Fibroblast of mammary gland (primary cell): ENCODE results near the gene AK3.
"Not testable (repeated sequence)": the region's sequence is repeated elsewhere in the genome, so short reads cannot be mapped to it uniquely, and the experiment has no call there.

Source experiments
- DNase-seq: peaks from one replicate; pipeline ENCODE4 v3.0.0-alpha.2; 2010; ENCODE audit warnings: low read depth
- H3K4me3 ChIP-seq: 2 replicates; pipeline ENCODE4 v1.5.1; 2011; ENCODE audit warnings: low read depth, mild to moderate bottlenecking, low read length, moderate library complexity; ENCODE audit not compliant: control insufficient read depth
- TF ChIP-seq, protein P1 (sequence below): conservative IDR thresholded peaks from 2 replicates; pipeline ENCODE4 v1.5.1; 2011; ENCODE audit warnings: low read depth, low read length, inconsistent platforms; ENCODE audit not compliant: control insufficient read depth, insufficient read depth

Gene AK3

DNA sequence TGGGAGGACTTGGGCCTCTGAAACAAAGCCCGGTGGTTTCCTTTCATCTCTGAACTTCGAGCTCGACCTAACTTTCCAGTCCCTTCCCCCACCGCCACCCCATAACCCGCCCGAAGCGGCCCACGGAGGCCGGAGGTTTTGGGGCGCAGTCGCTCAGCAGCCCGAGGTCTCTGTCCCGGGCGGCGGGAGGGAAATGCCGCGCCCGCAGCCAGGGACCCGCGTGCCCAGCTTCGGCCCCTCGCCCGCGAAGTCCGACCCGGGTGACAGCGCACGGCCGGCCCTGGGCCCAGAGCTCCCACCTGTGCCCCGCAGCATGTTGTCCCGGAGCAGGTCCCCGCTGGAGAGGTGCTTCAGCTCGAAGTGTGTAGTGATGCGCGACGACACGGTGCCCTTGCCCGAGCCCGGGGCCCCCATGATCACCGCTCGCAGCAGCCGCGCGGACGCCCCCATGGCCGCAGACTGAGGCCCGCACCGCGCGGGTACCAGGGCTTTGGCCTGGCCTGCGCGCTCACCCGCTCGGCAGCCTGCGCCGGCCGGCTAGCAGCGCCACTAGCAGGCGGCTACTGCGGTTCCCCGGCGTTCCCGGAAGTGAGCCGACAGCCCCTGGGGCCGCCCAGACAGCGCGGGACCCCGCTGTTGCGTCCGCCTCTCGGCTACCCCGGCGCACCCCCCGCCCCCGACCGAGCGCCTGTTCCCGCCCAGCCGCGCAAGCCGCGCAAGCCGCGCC lies at the start of gene AK3:
Gene AK3 (minus strand): TSS at position 565 of the 727 bp plus-strand sequence. CDS start 115 bp downstream, at position 450.
- DNase-seq, result peak; percentile 73
- TF ChIP-seq, protein P1, sequence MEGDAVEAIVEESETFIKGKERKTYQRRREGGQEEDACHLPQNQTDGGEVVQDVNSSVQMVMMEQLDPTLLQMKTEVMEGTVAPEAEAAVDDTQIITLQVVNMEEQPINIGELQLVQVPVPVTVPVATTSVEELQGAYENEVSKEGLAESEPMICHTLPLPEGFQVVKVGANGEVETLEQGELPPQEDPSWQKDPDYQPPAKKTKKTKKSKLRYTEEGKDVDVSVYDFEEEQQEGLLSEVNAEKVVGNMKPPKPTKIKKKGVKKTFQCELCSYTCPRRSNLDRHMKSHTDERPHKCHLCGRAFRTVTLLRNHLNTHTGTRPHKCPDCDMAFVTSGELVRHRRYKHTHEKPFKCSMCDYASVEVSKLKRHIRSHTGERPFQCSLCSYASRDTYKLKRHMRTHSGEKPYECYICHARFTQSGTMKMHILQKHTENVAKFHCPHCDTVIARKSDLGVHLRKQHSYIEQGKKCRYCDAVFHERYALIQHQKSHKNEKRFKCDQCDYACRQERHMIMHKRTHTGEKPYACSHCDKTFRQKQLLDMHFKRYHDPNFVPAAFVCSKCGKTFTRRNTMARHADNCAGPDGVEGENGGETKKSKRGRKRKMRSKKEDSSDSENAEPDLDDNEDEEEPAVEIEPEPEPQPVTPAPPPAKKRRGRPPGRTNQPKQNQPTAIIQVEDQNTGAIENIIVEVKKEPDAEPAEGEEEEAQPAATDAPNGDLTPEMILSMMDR, result no peak

DNA sequence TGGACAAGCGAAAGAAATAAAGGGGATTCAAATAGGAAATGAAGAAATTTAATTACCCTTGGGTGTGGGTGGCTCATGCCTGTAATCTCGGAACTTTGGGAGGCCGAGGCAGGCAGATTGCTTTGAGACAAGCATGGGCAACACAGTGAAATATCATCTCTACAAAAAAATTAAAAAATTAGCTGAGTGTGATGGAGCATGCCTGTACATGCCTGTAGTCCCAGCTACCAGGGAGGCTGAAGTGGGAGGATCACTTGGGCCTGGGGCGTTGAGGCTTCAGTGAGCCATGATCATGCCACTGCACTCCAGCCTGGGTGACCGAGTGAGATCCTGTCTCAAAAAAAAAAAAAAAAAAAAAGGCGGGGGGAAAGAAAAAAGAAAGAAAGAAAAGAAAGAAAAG lies 47.7 kb upstream of the AK3 start:
- TF ChIP-seq, protein P1, result no peak
- no peak overlapping the region for H3K4me3 ChIP-seq
- no peak for DNase-seq

More for the DNA sequence above, at the start of gene AK3:
- peak within 1 kb of the TSS; percentile 79 for H3K4me3 ChIP-seq

DNA sequence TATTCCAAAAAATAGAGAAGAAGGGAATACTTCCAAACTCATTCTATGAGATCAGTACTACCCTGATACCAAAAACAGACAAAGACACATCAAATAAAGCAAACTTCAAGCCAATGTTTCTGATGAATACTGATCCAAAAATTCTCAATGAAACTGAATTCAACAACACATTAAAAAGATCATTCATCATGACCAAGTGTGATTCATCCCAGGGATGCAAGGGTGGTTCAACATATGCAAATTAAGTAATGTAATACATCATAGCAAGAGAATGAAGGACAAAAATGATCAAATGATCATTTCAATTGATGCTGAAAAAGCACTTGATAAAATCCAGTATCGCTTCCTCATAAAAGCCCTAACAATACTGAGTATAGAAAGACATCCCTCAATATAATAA lies 46.9 kb upstream of the AK3 start:
- H3K4me3 ChIP-seq, result no peak overlapping the region
- TF ChIP-seq, protein P1, result no peak
- peak; percentile 39 for DNase-seq

DNA sequence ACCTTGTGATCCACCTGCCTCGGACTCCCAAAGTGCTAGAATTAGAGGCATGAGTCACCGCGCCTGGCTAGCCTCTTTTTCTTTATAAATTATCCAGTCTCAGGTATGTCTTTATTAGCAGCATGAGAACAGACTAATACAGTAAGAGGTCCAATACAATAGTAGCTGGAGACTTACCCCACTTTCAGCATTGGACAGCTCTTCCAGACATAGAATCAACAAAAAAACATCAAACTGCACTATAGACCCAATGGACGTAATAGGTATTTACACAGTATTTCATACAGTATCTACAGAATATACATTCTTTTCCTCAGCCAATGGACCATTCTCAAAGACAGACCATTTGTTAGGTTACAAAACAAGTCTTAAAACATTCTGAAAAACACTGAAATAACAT lies 45.6 kb upstream of the AK3 start:
- H3K4me3 ChIP-seq, result no peak overlapping the region
- TF ChIP-seq, protein P1, result no peak
- DNase-seq, result no peak

DNA sequence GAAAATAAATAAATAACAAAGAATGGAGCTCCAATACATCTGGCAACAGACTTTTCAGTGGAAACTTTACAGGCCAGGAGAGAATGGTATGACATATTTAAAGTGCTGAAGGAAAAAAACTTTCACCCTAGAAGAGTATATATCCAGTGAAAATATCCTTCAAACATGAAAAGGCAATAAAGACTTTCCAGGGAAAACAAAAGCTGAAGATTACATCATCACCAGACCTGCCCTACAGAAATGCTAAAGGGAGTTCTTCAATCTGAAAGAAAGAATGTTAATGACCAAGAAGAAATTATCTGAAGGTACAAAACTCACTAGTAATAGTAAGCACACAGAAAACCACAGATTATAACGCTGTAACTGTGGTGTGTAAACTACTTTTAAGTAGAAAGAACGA lies 43.4 kb upstream of the AK3 start:
- TF ChIP-seq, protein P1, result no peak
- DNase-seq, result no peak
- H3K4me3 ChIP-seq, result no peak overlapping the region

DNA sequence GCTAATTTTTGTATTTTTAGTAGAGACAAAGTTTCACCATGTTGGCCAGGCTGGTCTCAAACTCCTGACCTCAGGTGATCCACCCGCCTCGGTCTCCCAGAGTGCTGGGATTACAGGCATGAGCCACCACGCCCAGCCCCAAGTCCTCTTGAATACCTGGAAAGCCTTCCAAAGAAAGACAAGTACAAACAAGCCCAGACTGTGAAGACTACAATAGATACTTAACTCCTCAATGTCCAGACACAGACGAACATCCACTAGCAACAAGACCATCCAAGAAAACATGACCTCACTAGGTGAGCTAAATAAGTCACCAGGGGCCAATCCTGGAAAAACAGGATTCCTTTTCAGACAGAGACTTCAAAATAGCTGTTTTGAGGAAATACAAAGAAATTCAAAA lies 42.2 kb upstream of the AK3 start:
- DNase-seq, H3K4me3 ChIP-seq: not testable (repeated sequence)

DNA sequence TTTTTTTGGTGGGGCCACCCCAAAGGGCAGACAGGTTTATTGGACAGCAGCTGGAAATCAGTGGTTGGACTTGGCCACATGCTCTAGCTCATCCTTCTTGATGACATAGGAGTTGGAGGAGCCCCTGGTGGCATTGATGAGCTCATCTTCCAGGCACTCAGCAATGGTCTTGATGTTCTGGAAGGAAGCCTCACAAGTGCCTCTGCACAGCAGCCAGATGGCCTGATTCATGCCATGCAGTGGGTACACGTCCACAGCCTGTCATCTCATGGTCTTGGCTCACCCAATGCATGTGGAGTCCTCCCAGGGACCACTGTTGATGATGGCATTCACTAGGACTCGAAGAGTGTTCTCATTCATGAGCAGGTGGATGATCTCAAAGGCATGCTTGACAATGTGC lies 40.4 kb upstream of the AK3 start:
- no peak overlapping the region for H3K4me3 ChIP-seq
- peak; percentile 40 for DNase-seq
- TF ChIP-seq, protein P1, result no peak
